HEK293 (cell line): ENCODE results near the gene DEAF1.

Experiments used
- KLF10 ChIP-seq: fragments of 450-650 bp; IDR thresholded peaks from 2 replicates; pipeline ENCODE4 v1.5.1; 2018; ENCODE audit warnings: missing biosample characterization, mild to moderate bottlenecking, missing genetic modification characterization
- SP2 ChIP-seq: fragments of 450-650 bp; formaldehyde crosslinking; IDR thresholded peaks from 2 replicates; pipeline ENCODE4 v1.5.1; 2016; ENCODE audit warnings: missing biosample characterization, missing genetic modification characterization
- TCF7L2 ChIP-seq: IDR thresholded peaks from 2 replicates; pipeline ENCODE4 v1.6.1; 2011; ENCODE audit warnings: low read depth, mild to moderate bottlenecking, inconsistent platforms, low read length, moderate library complexity, borderline replicate concordance
- ZBTB1 ChIP-seq: fragments of 450-650 bp; formaldehyde crosslinking; IDR thresholded peaks from 2 replicates; pipeline ENCODE4 v1.5.1; 2016; ENCODE audit warnings: missing biosample characterization, missing genetic modification characterization
- ZNF10 ChIP-seq: fragments of 450-650 bp; formaldehyde crosslinking; IDR thresholded peaks from 2 replicates; pipeline ENCODE4 v1.5.1; 2017; ENCODE audit warnings: missing biosample characterization, missing genetic modification characterization
- ZNF221 ChIP-seq: fragments of 450-650 bp; formaldehyde crosslinking; IDR thresholded peaks from 2 replicates; pipeline ENCODE4 v1.5.1; 2017; ENCODE audit warnings: missing biosample characterization, missing genetic modification characterization, borderline replicate concordance
- ZNF274 ChIP-seq, 2 experiments: fragments of 200-500 bp in 1 of 2; fragments of 450-650 bp in 1 of 2; sonication (Bioruptor generic) in 1 of 2; formaldehyde crosslinking in 1 of 2; IDR thresholded peaks; 2 replicates each; pipeline versions ENCODE4 v1.5.1 to v1.6.1; 2014 to 2016; ENCODE audit warnings: borderline replicate concordance in 1 of 2, inconsistent platforms in 1 of 2, low read length in 1 of 2, missing biosample characterization in 1 of 2, missing genetic modification characterization in 1 of 2
- ZNF76 ChIP-seq: fragments of 450-650 bp; formaldehyde crosslinking; IDR thresholded peaks from 2 replicates; pipeline ENCODE4; 2016; ENCODE audit warnings: low read depth, missing biosample characterization, missing genetic modification characterization, borderline replicate concordance
- ZNF768 ChIP-seq: fragments of 450-650 bp; formaldehyde crosslinking; IDR thresholded peaks from 2 replicates; pipeline ENCODE4 v1.5.1; 2018; ENCODE audit warnings: missing biosample characterization, mild to moderate bottlenecking, missing genetic modification characterization
- TF ChIP-seq, protein P1 (sequence below): fragments of 450-650 bp; formaldehyde crosslinking; IDR thresholded peaks from 2 replicates; pipeline ENCODE4 v1.5.1; 2016; ENCODE audit warnings: missing biosample characterization, missing genetic modification characterization
- TF ChIP-seq, protein P2 (sequence below): fragments of 450-650 bp; formaldehyde crosslinking; IDR thresholded peaks from 2 replicates; pipeline ENCODE4 v1.5.1; 2016; ENCODE audit warnings: missing biosample characterization, missing genetic modification characterization

DNA sequence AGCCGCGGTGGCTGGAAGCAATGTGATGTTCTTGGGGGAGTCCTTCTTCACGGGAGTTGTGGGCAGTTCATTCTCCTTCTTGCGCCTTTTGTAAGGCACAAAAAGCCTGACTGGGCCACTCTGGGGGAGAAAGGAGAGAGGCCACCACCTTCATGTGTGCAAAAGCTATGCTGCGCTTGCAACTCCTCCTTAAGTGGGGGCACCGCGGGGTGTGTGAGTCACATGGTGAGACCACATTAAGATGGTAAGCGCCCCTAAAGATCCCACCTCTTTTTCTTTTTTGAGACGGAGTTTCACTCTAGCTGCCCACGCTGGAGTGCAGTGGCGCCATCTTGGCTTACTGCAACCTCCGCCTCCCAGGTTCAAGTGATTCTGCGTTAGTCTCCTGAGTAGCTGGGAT lies 14.1 kb downstream of the DEAF1 start:
- TF ChIP-seq, protein P1, sequence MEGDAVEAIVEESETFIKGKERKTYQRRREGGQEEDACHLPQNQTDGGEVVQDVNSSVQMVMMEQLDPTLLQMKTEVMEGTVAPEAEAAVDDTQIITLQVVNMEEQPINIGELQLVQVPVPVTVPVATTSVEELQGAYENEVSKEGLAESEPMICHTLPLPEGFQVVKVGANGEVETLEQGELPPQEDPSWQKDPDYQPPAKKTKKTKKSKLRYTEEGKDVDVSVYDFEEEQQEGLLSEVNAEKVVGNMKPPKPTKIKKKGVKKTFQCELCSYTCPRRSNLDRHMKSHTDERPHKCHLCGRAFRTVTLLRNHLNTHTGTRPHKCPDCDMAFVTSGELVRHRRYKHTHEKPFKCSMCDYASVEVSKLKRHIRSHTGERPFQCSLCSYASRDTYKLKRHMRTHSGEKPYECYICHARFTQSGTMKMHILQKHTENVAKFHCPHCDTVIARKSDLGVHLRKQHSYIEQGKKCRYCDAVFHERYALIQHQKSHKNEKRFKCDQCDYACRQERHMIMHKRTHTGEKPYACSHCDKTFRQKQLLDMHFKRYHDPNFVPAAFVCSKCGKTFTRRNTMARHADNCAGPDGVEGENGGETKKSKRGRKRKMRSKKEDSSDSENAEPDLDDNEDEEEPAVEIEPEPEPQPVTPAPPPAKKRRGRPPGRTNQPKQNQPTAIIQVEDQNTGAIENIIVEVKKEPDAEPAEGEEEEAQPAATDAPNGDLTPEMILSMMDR (tag by site-specific recombination), result no peak
- no peak for TF ChIP-seq KLF10 (tag by site-specific recombination)
- no peak for TF ChIP-seq ZNF76 (tag by site-specific recombination)
- TF ChIP-seq ZNF274 (IDR thresholded peaks at IDR 0.05; ENCODE audit: low read length), result no peak
- no peak for TF ChIP-seq ZNF274 (tag by site-specific recombination; IDR thresholded peaks at IDR 0.05; ENCODE audit: borderline replicate concordance)
- no peak for TF ChIP-seq ZNF10 (tag by site-specific recombination)
- TF ChIP-seq ZBTB1 (tag by site-specific recombination), result no peak
- TF ChIP-seq TCF7L2, result no peak
- TF ChIP-seq ZNF768, result no peak
- TF ChIP-seq ZNF221 (tag by site-specific recombination), result no peak
- TF ChIP-seq, protein P2, sequence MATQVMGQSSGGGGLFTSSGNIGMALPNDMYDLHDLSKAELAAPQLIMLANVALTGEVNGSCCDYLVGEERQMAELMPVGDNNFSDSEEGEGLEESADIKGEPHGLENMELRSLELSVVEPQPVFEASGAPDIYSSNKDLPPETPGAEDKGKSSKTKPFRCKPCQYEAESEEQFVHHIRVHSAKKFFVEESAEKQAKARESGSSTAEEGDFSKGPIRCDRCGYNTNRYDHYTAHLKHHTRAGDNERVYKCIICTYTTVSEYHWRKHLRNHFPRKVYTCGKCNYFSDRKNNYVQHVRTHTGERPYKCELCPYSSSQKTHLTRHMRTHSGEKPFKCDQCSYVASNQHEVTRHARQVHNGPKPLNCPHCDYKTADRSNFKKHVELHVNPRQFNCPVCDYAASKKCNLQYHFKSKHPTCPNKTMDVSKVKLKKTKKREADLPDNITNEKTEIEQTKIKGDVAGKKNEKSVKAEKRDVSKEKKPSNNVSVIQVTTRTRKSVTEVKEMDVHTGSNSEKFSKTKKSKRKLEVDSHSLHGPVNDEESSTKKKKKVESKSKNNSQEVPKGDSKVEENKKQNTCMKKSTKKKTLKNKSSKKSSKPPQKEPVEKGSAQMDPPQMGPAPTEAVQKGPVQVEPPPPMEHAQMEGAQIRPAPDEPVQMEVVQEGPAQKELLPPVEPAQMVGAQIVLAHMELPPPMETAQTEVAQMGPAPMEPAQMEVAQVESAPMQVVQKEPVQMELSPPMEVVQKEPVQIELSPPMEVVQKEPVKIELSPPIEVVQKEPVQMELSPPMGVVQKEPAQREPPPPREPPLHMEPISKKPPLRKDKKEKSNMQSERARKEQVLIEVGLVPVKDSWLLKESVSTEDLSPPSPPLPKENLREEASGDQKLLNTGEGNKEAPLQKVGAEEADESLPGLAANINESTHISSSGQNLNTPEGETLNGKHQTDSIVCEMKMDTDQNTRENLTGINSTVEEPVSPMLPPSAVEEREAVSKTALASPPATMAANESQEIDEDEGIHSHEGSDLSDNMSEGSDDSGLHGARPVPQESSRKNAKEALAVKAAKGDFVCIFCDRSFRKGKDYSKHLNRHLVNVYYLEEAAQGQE (tag by site-specific recombination), result no peak
- TF ChIP-seq SP2 (tag by site-specific recombination), result no peak
